Fibroblast of skin of abdomen (primary cell): Measurements from ENCODE around the gene PPIA.
"Not testable (repeated sequence)": the region's sequence is repeated elsewhere in the genome, so short reads cannot be mapped to it uniquely, and the experiment has no call there.

Experiments used
- DNase-seq: peaks from one replicate; pipeline ENCODE4 v3.0.0-alpha.2; 2013

The PPIA gene

GRCh38 chr7:44842675-44843074, 46.2 kb downstream of the PPIA start:
- not testable (repeated sequence) for DNase-seq

- not testable (repeated sequence) for DNase-seq
Measured at GRCh38 chr7:44843440-44843839, 47.0 kb downstream of the PPIA start.

GRCh38 chr7:44845451-44845850, 49.0 kb downstream of the PPIA start:
- no peak for DNase-seq

- not testable (repeated sequence) for DNase-seq
Measured at GRCh38 chr7:44846390-44846789, 49.9 kb downstream of the PPIA start.

GRCh38 chr7:44846816-44847508, 50.5 kb downstream of the PPIA start:
- no peak for DNase-seq

GRCh38 chr7:44847509-44847919, 51.0 kb downstream of the PPIA start:
- peak; percentile 82 for DNase-seq

GRCh38 chr7:44847920-44848634, 51.6 kb downstream of the PPIA start, which contains the start of gene H2AZ2:
H2AZ2 (minus strand) TSS chr7:44848087; CDS start chr7:44847971, 116 bp downstream.
- DNase-seq: peak; percentile 100

GRCh38 chr7:44849259-44849884, 52.9 kb downstream of the PPIA start:
- no peak for DNase-seq

- no peak for DNase-seq
Measured at GRCh38 chr7:44849885-44850544, 53.5 kb downstream of the PPIA start.

GRCh38 chr7:44852590-44852989, 56.1 kb downstream of the PPIA start:
- DNase-seq: no peak
